Activated T-cell treated with anti-CD3 and anti-CD28 coated beads, Interleukin-2, amount 50 U/mL, for 24 hours (primary cell): ENCODE results near the gene TLL2.
"Not testable (repeated sequence)": the region's sequence is repeated elsewhere in the genome, so short reads cannot be mapped to it uniquely, and the experiment has no call there.

Source experiments
- DNase-seq: peaks from one replicate; pipeline ENCODE4 v3.0.0-alpha.2; 2020
- H3K27ac Mint-ChIP-seq: 2 replicates; pipeline ENCODE4 v1.8.0; 2020; ENCODE audit warnings: mild to moderate bottlenecking, mixed read lengths
- H3K27me3 Mint-ChIP-seq: 2 replicates; pipeline ENCODE4 v1.8.0; 2020; ENCODE audit warnings: mixed read lengths
- H3K36me3 Mint-ChIP-seq: 2 replicates; pipeline ENCODE4 v1.8.0; 2020; ENCODE audit warnings: low read depth, mixed read lengths
- H3K4me1 Mint-ChIP-seq: 2 replicates; pipeline ENCODE4 v1.8.0; 2020; ENCODE audit warnings: low read depth, mixed read lengths
- H3K4me3 Mint-ChIP-seq: 2 replicates; pipeline ENCODE4 v1.8.0; 2020; ENCODE audit warnings: mild to moderate bottlenecking, moderate library complexity, mixed read lengths
- H3K9me3 Mint-ChIP-seq: 2 replicates; pipeline ENCODE4 v1.8.0; 2020; ENCODE audit warnings: mixed read lengths

TLL2 gene

DNA sequence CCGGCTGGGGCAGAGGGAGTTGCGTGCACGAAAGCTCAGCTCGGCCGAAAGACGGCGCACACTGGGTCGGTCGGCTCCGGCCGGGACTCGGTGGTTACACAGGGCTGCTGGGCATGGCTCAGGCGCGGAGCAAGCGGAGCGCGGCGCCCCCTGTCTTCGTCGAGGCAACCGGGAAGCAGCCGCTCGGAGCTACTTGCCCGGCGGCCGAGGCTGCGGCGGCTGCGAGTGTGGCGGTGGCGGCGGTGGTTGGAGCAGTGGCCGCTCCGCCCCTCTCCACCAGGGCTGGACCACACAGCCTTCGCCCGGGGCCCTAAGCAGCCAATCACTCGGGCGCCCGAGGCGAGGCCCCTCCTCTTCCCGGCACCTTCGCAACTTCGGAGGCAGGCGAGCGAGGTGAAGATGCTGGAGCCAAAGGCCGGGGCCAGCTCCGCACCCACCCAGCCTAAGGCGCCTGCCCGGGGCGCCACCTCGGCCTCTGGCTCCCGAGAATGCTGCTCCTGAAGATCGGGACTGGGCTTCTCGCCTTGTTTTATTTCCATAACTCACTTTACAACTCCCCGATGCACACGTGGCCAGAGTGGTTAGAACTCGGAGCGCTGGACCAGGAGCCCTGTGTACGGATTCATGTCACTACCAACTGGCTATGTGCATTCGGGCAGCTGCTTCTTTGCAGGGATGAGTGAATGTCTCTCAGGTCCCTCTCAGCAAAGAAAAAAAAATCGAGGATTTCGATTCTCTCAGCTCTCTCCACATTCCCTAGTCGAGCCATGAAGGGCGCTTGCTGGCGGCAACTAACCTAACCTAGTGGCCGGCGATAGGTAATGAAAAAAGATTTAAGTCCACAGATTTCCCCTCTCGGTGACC, at the start of gene TLL2:
TSS of gene TLL2 (minus strand) at position 229 of the 864 bp plus-strand sequence. CDS start 241 bp downstream, outside the sequence.
- DNase-seq = peak; percentile 74
- Mint-ChIP-seq H3K4me3 (peak within 1 kb of the TSS; percentile 65), H3K4me1 (peaks cover 23% of the 10 kb centered on the region), H3K36me3 (peaks cover 3% of the 10 kb centered on the region), H3K27me3 (peaks cover 49% of the 10 kb centered on the region), H3K9me3 (no peaks in the 10 kb centered on the region), H3K27ac (no peak within 1 kb of the TSS)

GRCh38 chr10:96560966-96561887, 47.5 kb upstream of the TLL2 start:
- Mint-ChIP-seq H3K4me1 (peaks cover 8% of the 10 kb centered on the region), H3K27me3 (no peaks in the 10 kb centered on the region), H3K36me3 (peaks cover 38% of the 10 kb centered on the region), H3K27ac (no peak overlapping the region), H3K4me3 (no peak overlapping the region), H3K9me3 (no peaks in the 10 kb centered on the region)
- DNase-seq = no peak

DNA sequence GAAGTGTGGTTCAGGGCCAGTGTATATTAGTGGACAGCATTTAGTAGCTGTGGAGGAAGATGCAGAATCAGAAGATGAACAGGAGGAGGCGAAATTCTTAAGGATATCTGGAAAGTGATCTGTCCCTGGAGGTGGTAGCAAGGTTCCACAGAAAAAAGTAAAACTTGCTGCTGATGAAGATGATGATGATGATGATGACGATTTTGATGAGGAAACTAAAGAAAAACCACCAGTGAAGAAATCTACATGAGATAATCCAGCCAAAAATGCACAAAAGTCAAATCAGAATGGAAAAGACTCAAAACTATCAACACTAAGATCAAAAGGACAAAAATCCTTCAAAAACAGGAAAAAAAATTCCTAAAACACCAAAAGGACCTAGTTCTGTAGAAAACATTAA, 46.8 kb upstream of the TLL2 start:
- no peak for DNase-seq
- Mint-ChIP-seq H3K27me3 (no peaks in the 10 kb centered on the region), H3K27ac (no peak overlapping the region), H3K9me3 (no peaks in the 10 kb centered on the region), H3K4me1 (peaks cover 3% of the 10 kb centered on the region), H3K4me3 (no peak overlapping the region), H3K36me3 (peaks cover 36% of the 10 kb centered on the region)

GRCh38 chr10:96556003-96556402, 42.3 kb upstream of the TLL2 start:
- H3K27ac Mint-ChIP-seq = no peak overlapping the region
- H3K27me3 Mint-ChIP-seq = no peaks in the 10 kb centered on the region
- DNase-seq = no peak
- peaks cover 17% of the 10 kb centered on the region for H3K36me3 Mint-ChIP-seq
- H3K9me3 Mint-ChIP-seq = no peaks in the 10 kb centered on the region
- no peak overlapping the region for H3K4me3 Mint-ChIP-seq
- H3K4me1 Mint-ChIP-seq = no peaks in the 10 kb centered on the region

DNA sequence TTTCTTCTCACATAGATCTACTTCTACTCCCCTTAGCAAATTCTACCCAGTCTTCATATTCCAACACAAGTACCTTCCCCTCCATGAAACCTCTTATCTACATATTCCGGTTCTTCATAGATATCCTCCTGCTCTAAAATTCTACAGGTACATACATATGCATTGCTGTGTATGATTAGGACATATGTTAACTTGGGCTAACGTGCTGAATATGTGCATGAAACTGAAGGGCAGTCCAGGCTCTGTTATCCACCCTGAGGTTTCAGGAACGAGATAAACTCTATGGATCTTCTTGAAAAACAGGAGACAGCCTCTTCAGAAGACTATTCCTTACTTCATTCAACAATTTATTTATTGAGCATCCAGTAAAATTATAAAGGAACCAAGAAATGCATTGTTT, 41.6 kb upstream of the TLL2 start:
- H3K4me1 Mint-ChIP-seq = no peaks in the 10 kb centered on the region
- no peaks in the 10 kb centered on the region for H3K27me3 Mint-ChIP-seq
- peaks cover 24% of the 10 kb centered on the region for H3K36me3 Mint-ChIP-seq
- no peak for DNase-seq
- H3K9me3 Mint-ChIP-seq = no peaks in the 10 kb centered on the region
- no peak overlapping the region for H3K4me3 Mint-ChIP-seq
- no peak overlapping the region for H3K27ac Mint-ChIP-seq

DNA sequence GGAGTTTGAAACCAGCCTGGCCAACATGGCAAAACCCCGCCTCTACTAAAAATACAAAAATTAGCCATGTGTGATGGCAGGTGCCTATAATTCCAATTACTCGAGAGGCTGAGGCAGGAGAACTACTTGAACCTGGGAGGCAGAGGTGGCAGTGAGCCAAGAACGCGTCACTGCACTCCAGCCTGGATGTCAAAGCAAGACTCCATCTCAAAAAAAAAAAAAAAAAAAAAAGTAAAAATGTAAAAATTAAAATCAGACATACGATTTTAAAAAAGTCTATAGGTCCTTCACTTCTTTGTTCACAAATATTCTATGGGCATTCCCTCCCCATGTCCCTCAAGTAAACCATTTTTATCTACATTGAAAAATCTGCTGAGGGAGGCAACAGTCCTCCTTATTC, 34.9 kb upstream of the TLL2 start:
- peaks cover 81% of the 10 kb centered on the region for H3K36me3 Mint-ChIP-seq
- peaks cover 3% of the 10 kb centered on the region for H3K4me1 Mint-ChIP-seq
- H3K27ac Mint-ChIP-seq = no peak overlapping the region
- no peaks in the 10 kb centered on the region for H3K9me3 Mint-ChIP-seq
- DNase-seq = no peak
- H3K27me3 Mint-ChIP-seq = no peaks in the 10 kb centered on the region
- no peak overlapping the region for H3K4me3 Mint-ChIP-seq

GRCh38 chr10:96545558-96545957, 31.8 kb upstream of the TLL2 start:
- H3K36me3 Mint-ChIP-seq = peaks cover 85% of the 10 kb centered on the region
- DNase-seq, H3K27ac Mint-ChIP-seq, H3K27me3 Mint-ChIP-seq, H3K4me3 Mint-ChIP-seq, H3K4me1 Mint-ChIP-seq, H3K9me3 Mint-ChIP-seq: not testable (repeated sequence)

DNA sequence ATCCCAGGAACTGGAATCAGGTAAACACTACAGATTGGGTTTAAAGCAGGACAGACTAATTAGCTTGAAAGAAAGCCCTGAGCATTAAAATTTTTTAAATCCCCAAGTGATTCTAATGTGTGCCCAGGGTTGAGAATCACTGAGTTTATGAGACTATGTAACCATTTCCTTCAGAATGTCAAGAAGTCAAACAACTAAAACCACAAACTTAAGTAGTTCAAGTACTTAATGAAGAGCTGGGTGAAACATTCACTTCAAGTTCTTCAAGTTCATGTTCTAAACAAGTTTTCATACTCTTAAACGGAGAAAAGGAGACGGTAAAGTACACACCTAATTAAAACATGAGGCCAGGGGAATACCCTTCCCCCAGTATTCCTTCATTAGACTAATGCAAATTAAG, 28.2 kb upstream of the TLL2 start:
- DNase-seq = no peak
- Mint-ChIP-seq H3K36me3 (peaks cover 91% of the 10 kb centered on the region), H3K9me3 (no peaks in the 10 kb centered on the region), H3K27ac (no peak overlapping the region), H3K4me3 (no peak overlapping the region), H3K4me1 (peaks cover 1% of the 10 kb centered on the region), H3K27me3 (no peaks in the 10 kb centered on the region)

- H3K4me1 Mint-ChIP-seq = peaks cover 1% of the 10 kb centered on the region
- H3K36me3 Mint-ChIP-seq = peaks cover 86% of the 10 kb centered on the region
- DNase-seq = no peak
- no peaks in the 10 kb centered on the region for H3K27me3 Mint-ChIP-seq
- H3K9me3 Mint-ChIP-seq = no peaks in the 10 kb centered on the region
- H3K4me3 Mint-ChIP-seq = no peak overlapping the region
- H3K27ac Mint-ChIP-seq = no peak overlapping the region
Measured at GRCh38 chr10:96540240-96540639, 26.5 kb upstream of the TLL2 start.

DNA sequence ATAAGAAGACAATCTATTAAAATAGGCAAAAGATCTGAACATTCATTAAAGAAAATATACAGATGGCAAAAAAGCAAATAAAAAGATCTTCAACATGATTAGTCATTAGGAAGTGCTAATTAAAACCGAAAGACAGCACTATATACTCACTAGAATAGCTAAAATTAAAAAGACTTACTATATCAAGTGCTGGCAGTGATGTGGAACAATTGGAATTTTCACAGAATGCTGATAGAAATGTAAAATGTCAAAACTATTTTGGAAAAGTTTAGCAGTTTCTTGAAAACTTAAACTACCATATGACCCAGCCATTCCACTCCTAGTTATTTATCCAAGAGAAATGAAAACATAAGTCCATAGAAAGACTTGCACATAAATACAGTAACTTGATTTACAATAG, 25.0 kb upstream of the TLL2 start:
- H3K36me3 Mint-ChIP-seq = peaks cover 82% of the 10 kb centered on the region
- no peak for DNase-seq
- no peak overlapping the region for H3K4me3 Mint-ChIP-seq
- H3K9me3 Mint-ChIP-seq = no peaks in the 10 kb centered on the region
- H3K4me1 Mint-ChIP-seq = peaks cover 1% of the 10 kb centered on the region
- H3K27ac Mint-ChIP-seq = no peak overlapping the region
- H3K27me3 Mint-ChIP-seq = no peaks in the 10 kb centered on the region

- Mint-ChIP-seq H3K4me3 (no peak overlapping the region), H3K36me3 (peaks cover 83% of the 10 kb centered on the region), H3K27me3 (no peaks in the 10 kb centered on the region), H3K27ac (no peak overlapping the region), H3K9me3 (no peaks in the 10 kb centered on the region), H3K4me1 (peaks cover 2% of the 10 kb centered on the region)
- no peak for DNase-seq
Measured at GRCh38 chr10:96536129-96536528, 22.4 kb upstream of the TLL2 start.

- peaks cover 79% of the 10 kb centered on the region for H3K36me3 Mint-ChIP-seq
- H3K4me3 Mint-ChIP-seq = no peak overlapping the region
- no peak overlapping the region for H3K27ac Mint-ChIP-seq
- no peak for DNase-seq
- H3K4me1 Mint-ChIP-seq = peaks cover 2% of the 10 kb centered on the region
- no peaks in the 10 kb centered on the region for H3K9me3 Mint-ChIP-seq
- no peaks in the 10 kb centered on the region for H3K27me3 Mint-ChIP-seq
Measured at GRCh38 chr10:96532523-96532922, 18.8 kb upstream of the TLL2 start.

- no peak for DNase-seq
- H3K36me3 Mint-ChIP-seq = peaks cover 85% of the 10 kb centered on the region
- H3K27ac Mint-ChIP-seq = no peak overlapping the region
- H3K4me3 Mint-ChIP-seq = no peak overlapping the region
- peaks cover 2% of the 10 kb centered on the region for H3K4me1 Mint-ChIP-seq
- H3K27me3 Mint-ChIP-seq = no peaks in the 10 kb centered on the region
- H3K9me3 Mint-ChIP-seq = no peaks in the 10 kb centered on the region
Measured at GRCh38 chr10:96529634-96530279, 16.0 kb upstream of the TLL2 start.

DNA sequence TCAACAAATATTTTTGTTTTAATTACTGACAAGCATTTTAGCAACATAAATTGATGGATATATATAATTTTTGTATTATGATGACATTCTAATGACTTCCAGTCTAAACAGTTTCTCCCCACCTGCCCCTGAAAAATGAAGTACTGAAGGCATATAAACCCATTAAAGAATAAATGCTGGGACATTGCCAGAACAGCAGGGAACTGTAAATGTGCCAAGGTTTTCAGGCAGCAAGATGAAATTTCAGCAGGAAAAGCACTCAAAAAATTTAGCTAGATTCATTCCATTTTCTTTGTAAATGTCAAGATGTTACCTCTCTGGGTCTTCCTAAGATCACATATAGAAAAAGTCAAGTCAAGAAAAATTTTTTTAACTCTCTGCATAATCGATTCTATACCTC, 11.0 kb upstream of the TLL2 start:
- Mint-ChIP-seq H3K9me3 (no peaks in the 10 kb centered on the region), H3K36me3 (peaks cover 89% of the 10 kb centered on the region), H3K27me3 (no peaks in the 10 kb centered on the region), H3K4me3 (no peak overlapping the region), H3K4me1 (no peaks in the 10 kb centered on the region), H3K27ac (no peak overlapping the region)
- DNase-seq = no peak
